K562 (cell line): ENCODE data around the gene SPTLC3.

Experiments
- TCF7L2 ChIP-seq: fragments of 150-350 bp; IDR thresholded peaks from 2 replicates; pipeline ENCODE4 v1.6.1; 2016; ENCODE audit warnings: low read depth, mild to moderate bottlenecking, low read length, moderate library complexity
- TF ChIP-seq, protein P1 (sequence below): sonication (generic); formaldehyde crosslinking; IDR thresholded peaks from 2 replicates; pipeline ENCODE4 v1.8.1; 2023; ENCODE audit warnings: mild to moderate bottlenecking, missing genetic modification reagents

- no peak for TF ChIP-seq TCF7L2
- TF ChIP-seq, protein P1, sequence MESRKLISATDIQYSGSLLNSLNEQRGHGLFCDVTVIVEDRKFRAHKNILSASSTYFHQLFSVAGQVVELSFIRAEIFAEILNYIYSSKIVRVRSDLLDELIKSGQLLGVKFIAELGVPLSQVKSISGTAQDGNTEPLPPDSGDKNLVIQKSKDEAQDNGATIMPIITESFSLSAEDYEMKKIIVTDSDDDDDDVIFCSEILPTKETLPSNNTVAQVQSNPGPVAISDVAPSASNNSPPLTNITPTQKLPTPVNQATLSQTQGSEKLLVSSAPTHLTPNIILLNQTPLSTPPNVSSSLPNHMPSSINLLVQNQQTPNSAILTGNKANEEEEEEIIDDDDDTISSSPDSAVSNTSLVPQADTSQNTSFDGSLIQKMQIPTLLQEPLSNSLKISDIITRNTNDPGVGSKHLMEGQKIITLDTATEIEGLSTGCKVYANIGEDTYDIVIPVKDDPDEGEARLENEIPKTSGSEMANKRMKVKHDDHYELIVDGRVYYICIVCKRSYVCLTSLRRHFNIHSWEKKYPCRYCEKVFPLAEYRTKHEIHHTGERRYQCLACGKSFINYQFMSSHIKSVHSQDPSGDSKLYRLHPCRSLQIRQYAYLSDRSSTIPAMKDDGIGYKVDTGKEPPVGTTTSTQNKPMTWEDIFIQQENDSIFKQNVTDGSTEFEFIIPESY: no peak
Observed at GRCh38 chr20:13159889-13160288, 151.1 kb downstream of the SPTLC3 start.
